ENCODE data around the gene CFAP53.
A peak's percentile ranks its signal among the peaks of the same experiment; 100 is the strongest.

The CFAP53 gene

GRCh38 chr18:50285631-50286321 lies 19.5 kb upstream of the CFAP53 start:
- Histone ChIP-seq H3K36me3 (ENCODE audit: control insufficient read depth, insufficient read depth, low read length) (no peaks in the 10 kb centered on the region), H3K27me3 (ENCODE audit: control insufficient read depth, insufficient read depth, low read length) (no peaks in the 10 kb centered on the region), H3K9ac (ENCODE audit: low read length) (no peak overlapping the region), H3K4me1 (ENCODE audit: control insufficient read depth, insufficient read depth, low read length) (peaks cover 9% of the 10 kb centered on the region), H3K4me3 (ENCODE audit: low read length) (no peak overlapping the region), H3K9me3 (ENCODE audit: control insufficient read depth, low read length) (no peaks in the 10 kb centered on the region)

GRCh38 chr18:50285071-50285470 lies 18.8 kb upstream of the CFAP53 start:
- Histone ChIP-seq H3K4me3 (ENCODE audit: low read length) (no peak overlapping the region), H3K9me3 (ENCODE audit: control insufficient read depth, low read length) (no peaks in the 10 kb centered on the region), H3K9ac (ENCODE audit: low read length) (no peak overlapping the region), H3K4me1 (ENCODE audit: control insufficient read depth, insufficient read depth, low read length) (peaks cover 16% of the 10 kb centered on the region), H3K36me3 (ENCODE audit: control insufficient read depth, insufficient read depth, low read length) (no peaks in the 10 kb centered on the region), H3K27me3 (ENCODE audit: control insufficient read depth, insufficient read depth, low read length) (no peaks in the 10 kb centered on the region)

- Histone ChIP-seq H3K36me3 (ENCODE audit: control insufficient read depth, insufficient read depth, low read length) (no peaks in the 10 kb centered on the region), H3K4me1 (ENCODE audit: control insufficient read depth, insufficient read depth, low read length) (peaks cover 22% of the 10 kb centered on the region), H3K9me3 (ENCODE audit: control insufficient read depth, low read length) (no peaks in the 10 kb centered on the region), H3K4me3 (ENCODE audit: low read length) (no peak overlapping the region), H3K27me3 (ENCODE audit: control insufficient read depth, insufficient read depth, low read length) (no peaks in the 10 kb centered on the region), H3K9ac (ENCODE audit: low read length) (no peak overlapping the region)
These were observed 18.1 kb upstream of the CFAP53 start for GRCh38 chr18:50284255-50284885.

DNA sequence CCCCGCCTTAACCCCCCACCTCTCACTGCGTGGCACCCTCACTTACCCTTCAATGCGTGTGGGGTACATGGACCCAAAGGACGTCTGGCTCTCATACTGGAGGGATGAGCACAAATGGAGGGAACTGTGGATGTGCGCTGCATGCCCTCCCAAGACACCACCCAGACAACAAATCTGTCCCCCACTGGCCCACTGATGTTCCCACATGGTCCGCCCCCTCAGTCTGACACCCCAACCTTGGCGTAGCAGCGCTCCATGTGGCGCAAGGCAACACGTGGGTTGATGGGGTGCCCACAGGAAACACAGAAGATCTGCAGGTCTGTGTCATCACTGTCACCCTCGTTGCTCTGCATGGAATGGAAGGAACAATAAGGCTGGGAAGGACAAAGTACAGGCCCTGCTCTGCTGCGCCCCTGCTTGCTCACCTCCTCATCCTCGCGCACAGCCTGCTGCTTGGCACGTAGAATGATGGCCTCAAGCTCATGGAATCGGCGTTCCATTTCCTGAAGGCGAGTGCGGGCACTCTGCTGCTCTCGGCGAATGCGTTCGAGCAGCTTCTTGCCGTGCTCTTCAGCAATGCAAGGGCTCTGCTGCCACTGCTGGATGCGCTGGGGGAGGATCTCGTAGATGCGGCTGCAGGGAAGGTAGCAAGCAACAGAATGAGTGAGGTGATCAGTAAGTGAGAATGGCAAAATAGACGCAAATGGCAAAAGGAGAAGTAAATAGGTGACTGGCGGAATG lies 17.3 kb upstream of the CFAP53 start:
- Histone ChIP-seq H3K9me3 (ENCODE audit: control insufficient read depth, low read length) (no peaks in the 10 kb centered on the region), H3K4me3 (ENCODE audit: low read length) (no peak overlapping the region), H3K27me3 (ENCODE audit: control insufficient read depth, insufficient read depth, low read length) (no peaks in the 10 kb centered on the region), H3K9ac (ENCODE audit: low read length) (no peak overlapping the region), H3K36me3 (ENCODE audit: control insufficient read depth, insufficient read depth, low read length) (no peaks in the 10 kb centered on the region), H3K4me1 (ENCODE audit: control insufficient read depth, insufficient read depth, low read length) (peaks cover 26% of the 10 kb centered on the region)

DNA sequence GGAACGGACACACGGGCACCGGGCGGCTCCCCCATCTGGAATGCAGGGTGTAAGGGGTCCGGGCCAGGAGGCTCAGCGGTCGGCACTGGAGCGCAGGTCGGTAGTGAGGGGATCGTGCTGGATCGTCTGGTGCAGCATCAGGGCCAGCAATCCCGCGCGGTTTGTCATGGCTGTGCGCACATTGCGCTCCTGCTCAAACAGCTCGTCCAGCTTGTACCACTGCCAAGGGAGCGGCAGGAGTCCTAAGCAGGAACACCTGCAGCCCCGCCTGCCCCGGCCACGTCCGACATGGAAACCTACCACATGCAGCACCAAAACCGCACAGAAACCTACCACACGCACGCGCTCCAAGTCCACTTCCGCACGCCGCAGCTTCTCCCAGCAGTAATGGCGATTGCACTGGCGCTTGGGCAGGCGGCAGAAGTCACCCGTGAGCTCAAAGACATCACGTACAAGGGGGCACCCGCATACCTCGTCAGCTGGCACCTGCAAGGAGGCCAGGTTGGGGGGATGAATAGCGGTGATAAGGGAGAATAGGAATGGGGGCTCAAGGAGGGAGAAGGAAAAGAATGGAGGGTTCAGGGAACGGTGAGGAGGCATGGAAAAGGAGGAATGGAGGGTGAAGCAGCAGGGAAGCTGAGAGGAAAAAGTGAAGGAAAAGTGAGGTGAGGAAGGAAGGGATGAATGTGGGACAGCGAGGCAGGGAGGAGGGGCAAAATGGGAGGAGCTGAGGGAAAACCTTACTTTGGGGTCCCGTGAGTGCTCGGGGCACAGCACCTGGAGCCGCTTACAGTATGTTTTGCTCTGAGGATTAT lies 16.4 kb upstream of the CFAP53 start:
- H3K4me3 ChIP-seq (ENCODE audit: low read length), result no peak overlapping the region
- no peaks in the 10 kb centered on the region for H3K36me3 ChIP-seq (ENCODE audit: control insufficient read depth, insufficient read depth, low read length)
- no peaks in the 10 kb centered on the region for H3K27me3 ChIP-seq (ENCODE audit: control insufficient read depth, insufficient read depth, low read length)
- no peak overlapping the region for H3K9ac ChIP-seq (ENCODE audit: low read length)
- no peaks in the 10 kb centered on the region for H3K9me3 ChIP-seq (ENCODE audit: control insufficient read depth, low read length)
- peaks cover 26% of the 10 kb centered on the region for H3K4me1 ChIP-seq (ENCODE audit: control insufficient read depth, insufficient read depth, low read length)

DNA sequence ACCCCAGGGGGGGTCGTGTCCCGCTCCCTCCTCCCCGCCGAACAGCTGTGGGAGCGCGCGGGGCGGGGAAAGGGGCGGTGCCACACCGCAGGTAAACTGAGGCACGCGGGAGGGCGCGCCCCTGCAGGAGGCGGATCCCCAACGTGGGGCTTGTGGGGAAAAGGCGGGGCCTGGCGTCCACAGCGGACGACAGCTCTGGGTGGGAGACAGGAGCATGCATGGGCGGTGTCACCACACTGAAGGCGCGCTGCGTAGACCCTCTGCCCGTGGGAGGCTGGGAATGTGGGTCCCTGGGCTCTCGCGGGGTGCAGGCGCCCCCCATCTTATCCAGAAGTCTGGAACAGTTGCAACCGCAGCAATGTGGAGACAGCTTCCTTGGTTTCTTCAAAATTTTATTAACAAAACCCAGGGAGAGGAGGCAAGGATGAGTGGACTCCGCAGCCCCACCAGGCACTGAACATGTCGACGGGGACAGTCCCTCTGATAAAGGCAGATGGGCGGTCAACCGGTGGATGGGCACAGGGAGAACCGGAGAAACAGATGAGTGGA lies 15.8 kb upstream of the CFAP53 start:
- Histone ChIP-seq H3K36me3 (ENCODE audit: control insufficient read depth, insufficient read depth, low read length) (no peaks in the 10 kb centered on the region), H3K9me3 (ENCODE audit: control insufficient read depth, low read length) (no peaks in the 10 kb centered on the region), H3K4me3 (ENCODE audit: low read length) (peak overlapping the region; percentile 62), H3K9ac (ENCODE audit: low read length) (peak overlapping the region; percentile 86), H3K27me3 (ENCODE audit: control insufficient read depth, insufficient read depth, low read length) (no peaks in the 10 kb centered on the region), H3K4me1 (ENCODE audit: control insufficient read depth, insufficient read depth, low read length) (peaks cover 26% of the 10 kb centered on the region)

DNA sequence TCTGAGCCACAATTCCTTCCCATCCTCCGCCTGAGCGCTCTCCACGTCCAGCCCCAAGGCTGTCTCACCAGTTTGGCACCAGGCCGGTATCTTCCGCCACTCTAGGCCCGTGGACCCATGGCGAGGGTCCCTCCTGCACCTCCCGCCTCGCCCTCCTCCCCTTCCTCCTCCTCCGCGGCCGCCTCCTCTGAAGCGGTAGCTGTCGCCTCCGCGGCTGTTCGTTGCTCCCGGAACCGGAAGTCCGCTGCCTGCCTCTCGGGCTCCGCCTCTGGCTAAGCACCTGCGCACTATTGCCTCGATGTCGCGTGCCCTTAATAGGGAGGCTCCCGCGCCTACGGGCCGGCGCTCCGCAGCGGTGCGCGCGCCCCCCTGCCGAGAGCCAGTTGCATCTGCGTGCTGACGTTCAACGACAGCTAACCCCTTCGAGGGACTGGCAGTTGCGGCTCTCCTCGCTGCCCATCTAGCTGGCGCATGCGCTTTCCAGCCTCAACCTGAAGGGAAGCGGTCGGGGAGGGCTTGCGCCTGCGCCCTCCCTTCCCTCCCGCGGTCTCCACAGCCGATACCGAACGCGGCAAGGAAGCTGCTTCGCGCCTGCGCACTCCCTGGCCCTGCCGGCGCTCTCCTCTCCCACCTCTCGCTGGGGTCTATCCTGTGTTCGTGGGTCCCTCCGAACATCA lies 15.1 kb upstream of the CFAP53 start, which contains the start of gene MBD1:
TSS of gene MBD1 (minus strand) at position 229 of the 677 bp plus-strand sequence. CDS start 1,531 bp downstream, outside the sequence.
- Histone ChIP-seq H3K9ac (ENCODE audit: low read length) (peak within 1 kb of the TSS; percentile 86), H3K4me1 (ENCODE audit: control insufficient read depth, insufficient read depth, low read length) (peaks cover 20% of the 10 kb centered on the region), H3K27me3 (ENCODE audit: control insufficient read depth, insufficient read depth, low read length) (no peaks in the 10 kb centered on the region), H3K4me3 (ENCODE audit: low read length) (peak within 1 kb of the TSS; percentile 62), H3K36me3 (ENCODE audit: control insufficient read depth, insufficient read depth, low read length) (peaks cover 1% of the 10 kb centered on the region), H3K9me3 (ENCODE audit: control insufficient read depth, low read length) (no peaks in the 10 kb centered on the region)

- peak overlapping the region; percentile 62 for H3K4me3 ChIP-seq (ENCODE audit: low read length)
- H3K36me3 ChIP-seq (ENCODE audit: control insufficient read depth, insufficient read depth, low read length), result peaks cover 7% of the 10 kb centered on the region
- H3K27me3 ChIP-seq (ENCODE audit: control insufficient read depth, insufficient read depth, low read length), result no peaks in the 10 kb centered on the region
- peak overlapping the region; percentile 86 for H3K9ac ChIP-seq (ENCODE audit: low read length)
- H3K4me1 ChIP-seq (ENCODE audit: control insufficient read depth, insufficient read depth, low read length), result peaks cover 16% of the 10 kb centered on the region
- H3K9me3 ChIP-seq (ENCODE audit: control insufficient read depth, low read length), result no peaks in the 10 kb centered on the region
These were observed 14.5 kb upstream of the CFAP53 start for GRCh38 chr18:50280707-50281294.

- Histone ChIP-seq H3K9ac (ENCODE audit: low read length) (peak overlapping the region; percentile 86), H3K4me3 (ENCODE audit: low read length) (no peak overlapping the region), H3K27me3 (ENCODE audit: control insufficient read depth, insufficient read depth, low read length) (no peaks in the 10 kb centered on the region), H3K9me3 (ENCODE audit: control insufficient read depth, low read length) (no peaks in the 10 kb centered on the region), H3K4me1 (ENCODE audit: control insufficient read depth, insufficient read depth, low read length) (peaks cover 16% of the 10 kb centered on the region), H3K36me3 (ENCODE audit: control insufficient read depth, insufficient read depth, low read length) (peaks cover 7% of the 10 kb centered on the region)
These were observed 13.5 kb upstream of the CFAP53 start for GRCh38 chr18:50279752-50280151.

DNA sequence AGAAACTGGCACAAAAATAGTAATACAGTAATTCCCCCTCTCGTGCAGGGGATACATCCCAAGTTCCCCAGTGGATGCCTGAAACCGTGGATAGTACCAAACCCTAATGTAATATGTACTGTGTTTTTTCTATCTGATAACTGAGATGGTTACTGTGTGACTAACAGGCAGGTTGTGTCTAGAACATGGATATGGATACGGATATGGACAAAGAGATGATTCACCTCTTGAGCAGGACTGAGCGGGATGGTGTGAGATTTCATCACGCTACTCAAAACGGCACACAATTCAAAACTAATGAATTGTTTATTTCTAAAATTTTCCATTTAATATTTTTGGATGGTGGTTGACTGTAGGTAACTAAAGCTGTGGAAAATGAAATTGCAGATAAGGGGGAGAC lies 11.6 kb upstream of the CFAP53 start:
- H3K9me3 ChIP-seq (ENCODE audit: control insufficient read depth, low read length), result no peaks in the 10 kb centered on the region
- H3K36me3 ChIP-seq (ENCODE audit: control insufficient read depth, insufficient read depth, low read length), result peaks cover 7% of the 10 kb centered on the region
- H3K4me1 ChIP-seq (ENCODE audit: control insufficient read depth, insufficient read depth, low read length), result peaks cover 26% of the 10 kb centered on the region
- H3K4me3 ChIP-seq (ENCODE audit: low read length), result no peak overlapping the region
- no peaks in the 10 kb centered on the region for H3K27me3 ChIP-seq (ENCODE audit: control insufficient read depth, insufficient read depth, low read length)
- no peak overlapping the region for H3K9ac ChIP-seq (ENCODE audit: low read length)

DNA sequence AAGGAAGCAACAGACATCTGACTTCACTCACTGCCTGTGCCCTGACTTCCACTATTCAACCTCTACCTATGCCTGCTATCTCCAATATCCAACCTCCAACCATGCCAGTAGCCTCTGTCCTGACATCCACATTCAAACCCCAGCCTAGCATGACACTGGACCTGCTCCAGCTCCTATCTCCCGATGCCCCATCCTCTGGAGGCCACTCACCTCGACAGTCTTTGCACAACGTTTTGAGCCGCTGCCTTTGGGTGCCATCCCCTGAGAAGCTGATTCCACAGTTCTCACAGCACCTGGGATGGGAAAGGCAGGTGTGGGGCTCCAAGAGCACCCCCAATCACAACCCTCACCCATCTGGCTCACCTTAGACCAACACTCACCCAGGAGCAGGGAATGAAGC lies 10.2 kb upstream of the CFAP53 start:
- no peaks in the 10 kb centered on the region for H3K9me3 ChIP-seq (ENCODE audit: control insufficient read depth, low read length)
- no peak overlapping the region for H3K9ac ChIP-seq (ENCODE audit: low read length)
- H3K4me1 ChIP-seq (ENCODE audit: control insufficient read depth, insufficient read depth, low read length), result peaks cover 26% of the 10 kb centered on the region
- no peaks in the 10 kb centered on the region for H3K27me3 ChIP-seq (ENCODE audit: control insufficient read depth, insufficient read depth, low read length)
- peaks cover 7% of the 10 kb centered on the region for H3K36me3 ChIP-seq (ENCODE audit: control insufficient read depth, insufficient read depth, low read length)
- H3K4me3 ChIP-seq (ENCODE audit: low read length), result no peak overlapping the region

Measured in mucosa of stomach (tissue), 1 donor.